SK-N-SH (cell line): ENCODE measurements around the gene MRPS2.
"Not testable (repeated sequence)": the region's sequence is repeated elsewhere in the genome, so short reads cannot be mapped to it uniquely, and the experiment has no call there.

Experiments used
- CTCF ChIP-seq: fragments of 200-600 bp; sonication (generic); IDR thresholded peaks from 2 replicates; pipeline ENCODE4 v1.6.1; 2017; ENCODE audit warnings: antibody characterized with exemption, mild to moderate bottlenecking, moderate library complexity
- EP300 ChIP-seq, 2 experiments: IDR thresholded peaks; 2 replicates each; pipeline versions ENCODE4 v1.4.0 to v1.6.1; 2012; ENCODE audit warnings: borderline replicate concordance in 1 of 2, low read depth in 1 of 2, low read length in 1 of 2
- GATA2 ChIP-seq: sonication (generic); formaldehyde crosslinking; IDR thresholded peaks from 2 replicates; pipeline ENCODE4 v1.5.0; 2020; ENCODE audit warnings: mild to moderate bottlenecking, missing genetic modification reagents
- JUND ChIP-seq: IDR thresholded peaks from 2 replicates; pipeline ENCODE4 v1.4.0; 2012
- NRF1 ChIP-seq: IDR thresholded peaks from 2 replicates; pipeline ENCODE4 v1.6.1; 2012; ENCODE audit warnings: low read depth, mild to moderate bottlenecking, low read length
- RAD21 ChIP-seq: IDR thresholded peaks from 2 replicates; pipeline ENCODE4 v1.6.1; 2012; ENCODE audit warnings: mild to moderate bottlenecking, low read length
- REST ChIP-seq: IDR thresholded peaks from 2 replicates; pipeline ENCODE4 v1.6.1; 2012; ENCODE audit warnings: mild to moderate bottlenecking, low read depth, low read length, moderate library complexity
- SMC3 ChIP-seq: IDR thresholded peaks from 2 replicates; pipeline ENCODE4 v1.6.1; 2012; ENCODE audit warnings: low read depth, low read length, improper control_type of control experiment
- TAF1 ChIP-seq: IDR thresholded peaks from 2 replicates; pipeline ENCODE4 v1.6.1; 2012; ENCODE audit warnings: low read depth, mild to moderate bottlenecking, low read length, moderate library complexity, borderline replicate concordance
- TCF12 ChIP-seq: IDR thresholded peaks from 2 replicates; pipeline ENCODE4 v1.4.0; 2012

GRCh38 chr9:135535631-135536030 lies 35.1 kb downstream of the MRPS2 start:
- TF ChIP-seq RAD21; GATA2 (CRISPR knock-in tag); REST; TAF1; NRF1; JUND; TCF12; CTCF; SMC3; EP300 (IDR thresholded peaks at IDR 0.05; ENCODE audit: borderline replicate concordance in 1 of 2, low read depth in 1 of 2, low read length in 1 of 2): not testable (repeated sequence)
